NCI-H510A (cell line): ENCODE measurements around the gene PCGF3.
"Not testable (repeated sequence)": the region's sequence is repeated elsewhere in the genome, so short reads cannot be mapped to it uniquely, and the experiment has no call there.

Experiments used
- DNase-seq: peaks from one replicate; lab custom pipeline; 2025; lab: John Stamatoyannopoulos, UW

The PCGF3 gene

GRCh38 chr4:704198-704891, 1.3 kb upstream of the PCGF3 start:
- no peak for DNase-seq

- DNase-seq = no peak
Observed at GRCh38 chr4:704971-705277, 708 bp upstream of the PCGF3 start.

DNA sequence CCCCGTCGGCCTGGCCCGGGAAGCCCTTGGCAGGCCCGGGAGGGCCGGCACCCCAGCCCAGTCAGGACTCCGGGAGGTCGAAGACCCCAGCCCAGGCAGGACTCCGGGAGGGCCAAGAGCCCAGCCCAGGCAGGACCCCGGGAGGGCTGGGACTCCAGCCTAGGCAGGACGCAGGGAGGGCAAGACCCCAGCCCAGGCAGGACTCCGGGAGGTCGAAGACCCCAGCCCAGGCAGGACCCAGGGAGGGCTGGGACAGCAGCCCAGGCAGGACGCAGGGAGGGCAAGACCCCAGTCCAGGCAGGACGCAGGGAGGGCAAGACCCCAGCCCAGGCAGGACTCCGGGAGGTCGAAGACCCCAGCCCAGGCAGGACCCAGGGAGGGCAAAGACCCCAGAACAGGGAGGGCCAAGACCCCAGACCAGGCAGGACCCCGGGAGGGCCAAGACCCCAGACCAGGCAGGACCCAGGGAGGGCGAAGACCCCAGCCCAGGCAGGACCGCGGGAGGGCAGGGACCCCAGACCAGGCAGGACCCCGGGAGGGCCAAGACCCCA, 526 bp downstream of the PCGF3 start:
- DNase-seq = not testable (repeated sequence)

GRCh38 chr4:706834-707598, 1.4 kb downstream of the PCGF3 start:
- DNase-seq = no peak

- DNase-seq = no peak
Observed at GRCh38 chr4:707929-708630, 2.4 kb downstream of the PCGF3 start.

DNA sequence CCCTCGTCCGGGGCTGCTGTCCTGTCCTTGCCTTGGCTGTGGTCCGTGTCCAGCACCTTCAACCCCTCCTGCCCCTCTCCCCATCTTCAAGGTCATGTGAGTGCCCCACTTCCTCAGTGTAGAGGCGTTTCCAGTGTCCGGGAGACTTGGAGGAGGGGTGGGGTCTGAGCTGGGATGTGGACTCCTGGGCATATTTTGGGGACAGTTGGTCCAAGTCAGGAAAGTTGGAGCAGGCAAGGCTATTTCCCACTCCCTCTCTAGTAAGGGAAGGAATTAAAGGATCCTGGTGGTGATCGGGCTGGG, 3.0 kb downstream of the PCGF3 start:
- DNase-seq = no peak

DNA sequence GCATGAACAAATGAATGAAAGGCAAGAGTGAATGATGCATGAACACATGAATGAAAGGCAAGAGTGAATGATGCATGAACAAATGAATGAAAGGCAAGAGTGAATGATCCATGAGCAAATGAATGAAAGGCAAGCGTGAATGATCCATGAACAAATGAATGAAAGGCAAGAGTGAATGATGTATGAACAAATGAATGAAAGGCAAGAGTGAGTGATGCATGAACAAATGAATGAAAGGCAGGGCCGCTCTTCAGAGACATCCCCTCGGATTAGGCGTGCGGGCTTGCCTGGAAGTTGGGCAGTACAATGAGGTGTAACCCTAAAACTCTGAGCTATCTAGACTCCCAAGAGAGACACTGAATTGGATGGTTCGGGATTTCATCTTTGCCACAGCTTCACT, 3.7 kb downstream of the PCGF3 start:
- no peak for DNase-seq

GRCh38 chr4:710116-710515, 4.5 kb downstream of the PCGF3 start:
- no peak for DNase-seq

DNA sequence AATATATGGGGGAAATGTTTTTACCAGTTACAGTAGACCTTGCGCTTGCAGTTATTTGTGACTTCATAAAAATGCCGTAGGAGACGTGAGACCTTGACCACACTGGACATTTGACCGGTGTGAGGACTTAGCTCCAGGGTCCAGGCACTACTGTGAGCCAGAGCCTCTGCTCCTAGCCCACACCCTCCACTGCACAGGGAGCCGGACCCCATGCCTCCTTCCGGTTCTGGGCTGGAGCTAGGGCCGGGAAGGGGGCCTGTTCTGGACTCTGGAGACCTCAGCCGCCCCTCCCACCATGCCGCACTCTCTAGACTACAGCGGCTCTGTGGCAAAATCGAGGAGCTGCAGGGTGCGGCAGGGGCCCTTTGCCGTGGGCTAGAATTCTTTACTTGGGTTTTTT, 5.3 kb downstream of the PCGF3 start:
- no peak for DNase-seq

- no peak for DNase-seq
Observed at GRCh38 chr4:712093-712492, 6.5 kb downstream of the PCGF3 start.

DNA sequence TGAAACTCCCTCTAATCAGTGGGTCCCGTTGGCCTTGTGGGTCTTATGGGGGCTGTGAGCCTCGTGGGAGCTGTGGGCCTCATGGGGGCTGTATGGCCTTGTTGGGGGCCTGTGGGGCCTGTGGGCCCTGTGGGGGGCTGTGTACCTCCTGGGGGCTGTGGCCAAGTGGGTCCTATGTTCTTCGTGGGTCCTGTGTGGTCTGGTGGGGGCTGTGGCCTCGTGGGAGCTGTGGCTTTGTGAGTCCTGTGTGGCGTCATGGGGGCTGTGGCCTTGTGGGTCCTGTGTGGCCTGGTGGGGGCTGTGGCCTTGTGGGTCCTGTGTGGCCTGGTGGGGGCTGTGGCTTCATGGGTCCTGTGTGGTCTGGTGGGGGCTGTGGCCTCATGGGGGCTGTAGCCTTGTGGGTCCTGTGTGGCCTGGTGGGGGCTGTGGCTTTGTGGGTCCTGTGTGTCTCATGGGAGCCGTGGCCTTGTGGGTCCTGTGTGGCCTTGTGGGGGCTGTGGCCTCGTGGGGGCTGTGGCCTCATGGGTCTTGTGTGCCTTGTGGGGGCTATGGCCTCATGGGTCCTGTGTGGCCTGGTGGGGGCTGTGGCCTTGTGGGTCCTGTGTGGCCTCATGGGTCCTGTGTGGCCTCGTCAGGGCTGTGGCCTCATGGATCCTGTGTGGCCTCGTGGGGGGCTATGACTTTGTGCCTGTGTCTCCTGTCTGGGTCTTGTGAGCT, 7.4 kb downstream of the PCGF3 start:
- no peak for DNase-seq

DNA sequence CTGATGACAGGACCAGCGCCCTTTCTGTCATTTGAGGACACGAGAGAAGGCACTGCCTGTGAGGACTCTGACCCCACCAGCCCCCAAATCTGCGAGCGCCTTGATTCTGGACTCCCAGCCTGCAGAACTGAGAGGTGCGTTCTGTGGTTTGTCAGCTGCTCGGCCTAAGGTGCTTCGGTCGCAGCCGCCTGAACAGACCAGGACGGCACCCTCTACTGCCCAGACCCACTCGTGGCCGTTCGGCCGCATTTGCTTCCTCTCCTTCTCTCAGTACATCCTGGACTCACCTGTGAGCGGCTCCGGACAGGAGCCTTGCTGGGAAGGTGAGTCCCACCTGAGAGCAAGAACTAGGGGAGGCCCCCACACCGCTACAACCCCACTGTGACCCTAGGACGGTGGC, 8.5 kb downstream of the PCGF3 start:
- DNase-seq = no peak

GRCh38 chr4:717601-718320, 12.1 kb downstream of the PCGF3 start:
- no peak for DNase-seq

DNA sequence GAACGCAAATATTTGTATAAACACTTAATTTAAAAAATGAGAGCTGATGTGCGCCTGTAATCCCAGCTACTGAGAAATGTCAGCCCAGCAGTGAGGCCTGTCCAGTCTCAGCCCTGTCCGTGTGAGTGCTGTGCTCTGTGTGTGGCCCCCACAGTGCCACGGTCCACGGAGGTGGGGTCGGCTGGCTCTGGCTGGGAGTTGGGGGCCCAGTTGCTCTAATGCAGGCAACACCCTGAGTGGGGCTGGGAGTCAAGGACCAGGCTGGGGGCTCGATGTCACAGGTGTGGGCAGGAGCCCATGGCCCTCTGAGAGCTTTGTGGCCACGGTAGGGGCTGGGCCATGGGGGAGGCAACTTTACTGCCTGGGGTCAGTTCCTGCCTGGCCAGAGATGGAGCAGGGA, 12.8 kb downstream of the PCGF3 start:
- no peak for DNase-seq

DNA sequence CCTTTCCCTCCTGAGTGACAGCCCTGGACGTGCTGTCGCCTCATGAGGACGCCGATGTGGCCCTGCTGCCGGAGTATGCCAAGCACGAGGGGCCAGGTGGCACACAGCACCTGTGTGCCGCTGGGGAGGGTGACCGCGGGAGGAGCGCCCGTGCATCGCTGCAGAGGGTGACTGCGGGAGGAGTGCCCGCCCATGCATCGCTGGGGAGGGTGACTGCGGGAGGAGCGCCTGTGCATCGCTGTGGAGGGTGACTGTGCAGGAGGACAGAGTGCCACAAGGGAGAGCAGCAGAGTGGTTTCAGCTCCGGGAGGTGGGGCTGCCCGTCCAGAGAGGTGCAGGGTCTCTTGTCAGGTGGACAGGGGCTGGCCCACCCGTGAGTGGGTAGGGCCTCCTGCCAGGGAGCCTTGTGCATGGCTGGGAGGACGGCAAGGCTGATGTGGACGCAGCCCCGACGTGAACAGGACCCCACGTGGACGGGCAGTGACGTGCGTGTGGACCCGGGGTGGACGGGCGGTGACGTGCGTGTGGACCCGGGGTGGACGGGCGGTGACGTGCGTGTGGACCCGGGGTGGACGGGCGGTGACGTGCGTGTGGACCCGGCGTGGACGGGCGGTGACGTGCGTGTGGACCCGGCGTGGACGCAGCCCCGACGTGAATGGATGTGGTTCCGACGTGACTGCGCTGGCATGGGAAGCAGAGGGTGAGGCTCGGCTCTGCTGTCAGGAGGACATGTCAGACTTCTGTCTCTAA, 14.7 kb downstream of the PCGF3 start:
- no peak for DNase-seq

GRCh38 chr4:721261-722168, 15.9 kb downstream of the PCGF3 start:
- DNase-seq = no peak

DNA sequence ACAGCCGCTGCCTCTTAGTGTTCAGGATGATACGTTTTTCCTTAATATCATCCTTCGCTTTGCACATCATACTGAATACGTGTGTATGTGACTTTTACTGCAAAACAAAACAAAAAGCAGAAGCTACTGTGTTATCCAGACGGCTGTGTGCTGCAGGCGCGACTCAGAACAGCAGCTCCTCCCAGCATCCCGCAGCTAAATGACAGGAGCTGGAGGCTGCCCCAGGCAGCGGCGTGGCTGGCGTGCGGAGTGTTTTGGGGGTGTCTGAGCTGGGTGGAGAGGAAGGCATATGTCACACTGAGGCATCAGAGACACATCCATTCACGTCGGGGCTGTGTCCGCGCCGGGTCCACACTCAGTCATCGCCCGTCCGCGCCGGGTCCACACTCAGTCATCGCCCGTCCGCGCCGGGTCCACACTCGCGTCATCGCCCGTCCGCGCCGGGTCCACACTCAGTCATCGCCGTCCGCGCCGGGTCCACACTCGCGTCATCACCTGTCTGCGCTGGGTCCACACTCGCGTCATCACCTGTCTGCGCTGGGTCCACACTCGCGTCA, 16.6 kb downstream of the PCGF3 start:
- DNase-seq = no peak

- DNase-seq = no peak
Observed at GRCh38 chr4:722851-723360, 17.3 kb downstream of the PCGF3 start.

- DNase-seq = no peak
Observed at GRCh38 chr4:723751-724530, 18.3 kb downstream of the PCGF3 start.
